Gastroesophageal sphincter (tissue), 4 donors: ENCODE measurements around the gene BCAS3. TPM values are rescaled to one million over a fixed set of nuclear protein-coding genes. Genes with fewer than 3 reads are reported as not detected.
A peak's percentile ranks its signal among the peaks of the same experiment; 100 is the strongest.

ENCODE experiments used
- ATAC-seq: fragments of 150-250 bp; one replicate; pipeline ENCODE4 v1.9.1; 2016; ENCODE audit warnings: mild to moderate bottlenecking, moderate library complexity
- H3K27ac ChIP-seq, 4 donors: fragments of 200-600 bp; sonication (generic) in 3 of 4; 1 replicate in 3 of 4; 2 replicates in 1 of 4; pipeline ENCODE4 v1.5.1; 2016 to 2019
- H3K27me3 ChIP-seq: fragments of 200-600 bp; sonication (generic); one replicate; pipeline ENCODE4 v1.5.1; 2019
- H3K36me3 ChIP-seq, 2 donors: fragments of 200-600 bp; sonication (generic); one replicate each; pipeline ENCODE4 v1.5.1; 2019; ENCODE audit warnings: control low read depth in 1 of 2
- H3K4me1 ChIP-seq, 3 donors: fragments of 200-600 bp; sonication (generic); 1 replicate in 2 of 3; 2 replicates in 1 of 3; pipeline ENCODE4 v1.5.1; 2016 to 2019; ENCODE audit warnings: control low read depth in 2 of 3
- H3K4me3 ChIP-seq, 2 donors: fragments of 200-600 bp; sonication (generic); one replicate each; pipeline ENCODE4 v1.5.1; 2019; ENCODE audit warnings: mild to moderate bottlenecking in 1 of 2, moderate library complexity in 1 of 2
- H3K9me3 ChIP-seq, 3 donors: fragments of 200-600 bp; sonication (generic); one replicate each; pipeline ENCODE4 v1.5.1; 2017 to 2019; ENCODE audit warnings: control low read depth in 2 of 3
- EP300 ChIP-seq: sonication (generic); formaldehyde crosslinking; IDR thresholded peaks from one replicate; pipeline ENCODE4 v1.6.1; 2017; ENCODE audit warnings: antibody characterized with exemption, mild to moderate bottlenecking
- POLR2A ChIP-seq, 2 donors: fragments of 450-650 bp; IDR thresholded peaks; one replicate each; pipeline ENCODE4 v1.6.1; 2017; ENCODE audit warnings: antibody characterized with exemption in 2 of 2, mild to moderate bottlenecking in 2 of 2, moderate library complexity in 1 of 2
- POLR2AphosphoS5 ChIP-seq: sonication (generic); formaldehyde crosslinking; IDR thresholded peaks from one replicate; pipeline ENCODE4 v1.6.1; 2017; ENCODE audit warnings: antibody characterized with exemption
- WGBS, 2 donors: methylation state at CpG; one replicate each; pipeline ENCODE4 v1.1.5; 2018; ENCODE audit warnings: low coverage in 1 of 2; 5-methylcytosine and 5-hydroxymethylcytosine counted together
- total RNA-seq, 4 donors: library from RNA; depleted of rRNA; stranded (reverse); fragments of >200 nt; gene quantifications; one replicate each; pipeline ENCODE4 v1.1.0, GENCODE V29; 2016
- TF ChIP-seq, protein P1 (sequence below), 4 experiments: fragments of 200-600 bp in 2 of 4; fragments of 450-650 bp in 2 of 4; sonication (generic) in 1 of 4; IDR thresholded peaks; one replicate each; pipeline ENCODE4 v1.5.1; 2017 to 2019; ENCODE audit warnings: antibody characterized with exemption in 4 of 4, mild to moderate bottlenecking in 2 of 4, moderate library complexity in 2 of 4

The BCAS3 gene
- total RNA-seq, 4 donors from 2014 or later = 18.8 to 37.0 (median 34.5) TPM

DNA sequence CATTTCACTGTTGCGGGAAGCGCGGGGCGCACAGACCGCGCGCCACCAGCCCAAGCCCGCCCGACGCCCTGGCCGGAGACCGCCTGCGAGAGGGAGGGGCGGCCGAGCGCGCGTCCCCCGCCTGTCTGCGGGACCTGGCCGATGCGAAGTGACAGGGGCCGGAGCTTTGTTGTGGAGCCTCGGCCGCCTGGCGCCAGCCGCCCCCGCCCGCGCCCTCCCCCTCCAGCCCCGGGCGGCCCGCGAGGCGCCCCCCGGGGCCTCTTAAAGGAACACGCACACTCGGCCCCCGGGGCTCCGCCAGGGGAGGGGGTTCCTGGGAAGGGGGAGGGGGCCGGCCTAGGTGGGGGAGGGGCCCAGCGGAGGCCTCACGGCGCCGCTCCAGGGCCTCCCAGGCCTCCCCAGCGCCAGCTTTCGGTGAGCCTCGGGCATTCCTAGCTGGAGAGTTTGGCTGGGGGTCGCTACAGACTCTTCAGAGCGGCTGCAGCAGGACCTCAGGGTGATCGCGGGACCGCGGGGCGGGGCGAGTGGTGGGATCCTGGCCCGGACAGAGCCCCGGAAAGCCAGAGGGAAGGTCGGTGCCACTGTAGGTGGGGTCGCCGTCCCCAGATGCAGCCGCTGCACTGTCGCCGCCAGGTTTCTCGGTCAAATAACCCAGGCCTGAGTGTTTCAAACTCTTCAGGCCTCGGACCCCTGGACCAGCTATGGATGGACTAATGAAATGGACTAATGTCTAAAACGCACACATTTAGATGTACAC is 719.6 kb downstream of the BCAS3 start:
- TF ChIP-seq POLR2AphosphoS5 (no peak), EP300 (no peak), POLR2A (IDR thresholded peaks at IDR 0.05) (no peak)
- TF ChIP-seq, protein P1, sequence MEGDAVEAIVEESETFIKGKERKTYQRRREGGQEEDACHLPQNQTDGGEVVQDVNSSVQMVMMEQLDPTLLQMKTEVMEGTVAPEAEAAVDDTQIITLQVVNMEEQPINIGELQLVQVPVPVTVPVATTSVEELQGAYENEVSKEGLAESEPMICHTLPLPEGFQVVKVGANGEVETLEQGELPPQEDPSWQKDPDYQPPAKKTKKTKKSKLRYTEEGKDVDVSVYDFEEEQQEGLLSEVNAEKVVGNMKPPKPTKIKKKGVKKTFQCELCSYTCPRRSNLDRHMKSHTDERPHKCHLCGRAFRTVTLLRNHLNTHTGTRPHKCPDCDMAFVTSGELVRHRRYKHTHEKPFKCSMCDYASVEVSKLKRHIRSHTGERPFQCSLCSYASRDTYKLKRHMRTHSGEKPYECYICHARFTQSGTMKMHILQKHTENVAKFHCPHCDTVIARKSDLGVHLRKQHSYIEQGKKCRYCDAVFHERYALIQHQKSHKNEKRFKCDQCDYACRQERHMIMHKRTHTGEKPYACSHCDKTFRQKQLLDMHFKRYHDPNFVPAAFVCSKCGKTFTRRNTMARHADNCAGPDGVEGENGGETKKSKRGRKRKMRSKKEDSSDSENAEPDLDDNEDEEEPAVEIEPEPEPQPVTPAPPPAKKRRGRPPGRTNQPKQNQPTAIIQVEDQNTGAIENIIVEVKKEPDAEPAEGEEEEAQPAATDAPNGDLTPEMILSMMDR (IDR thresholded peaks at IDR 0.05) = no peak
- Histone ChIP-seq H3K27me3 (peaks cover 67% of the 10 kb centered on the region), H3K9me3 (no peaks in the 10 kb centered on the region), H3K4me1 (peaks cover 0 to 75% (median 23%) of the 10 kb centered on the region in 3 donors), H3K27ac (peak overlapping the region in 3 of 4 donors; percentile 80 to 93 (median 92)), H3K36me3 (peaks cover 0 to 4% of the 10 kb centered on the region in 2 donors), H3K4me3 (peak overlapping the region; percentile 26 to 57)
- ATAC-seq = no peak
- WGBS, 2 donors = 0% methylated on average over 1 of the region's 67 CpGs; no CpG with 5 or more reads in 1 of the 2 donors

- Histone ChIP-seq H3K4me1 (peaks cover 0 to 90% (median 27%) of the 10 kb centered on the region in 3 donors), H3K9me3 (no peaks in the 10 kb centered on the region), H3K27me3 (peaks cover 82% of the 10 kb centered on the region), H3K4me3 (peak overlapping the region; percentile 48 to 57), H3K36me3 (peaks cover 0 to 7% of the 10 kb centered on the region in 2 donors), H3K27ac (peak overlapping the region; percentile 69 to 93 (median 86))
- no peak for ATAC-seq
- no peak for TF ChIP-seq POLR2A (IDR thresholded peaks at IDR 0.05)
- TF ChIP-seq, protein P1 (IDR thresholded peaks at IDR 0.05) = no peak
- TF ChIP-seq EP300 = no peak
- no peak for TF ChIP-seq POLR2AphosphoS5
- whole genome bisulfite sequencing, 2 donors = 6% methylated on average over 10 of the region's 34 CpGs; no CpG with 5 or more reads in 1 of the 2 donors
Observed at GRCh38 chr17:61398721-61399130, 721.1 kb downstream of the BCAS3 start.

DNA sequence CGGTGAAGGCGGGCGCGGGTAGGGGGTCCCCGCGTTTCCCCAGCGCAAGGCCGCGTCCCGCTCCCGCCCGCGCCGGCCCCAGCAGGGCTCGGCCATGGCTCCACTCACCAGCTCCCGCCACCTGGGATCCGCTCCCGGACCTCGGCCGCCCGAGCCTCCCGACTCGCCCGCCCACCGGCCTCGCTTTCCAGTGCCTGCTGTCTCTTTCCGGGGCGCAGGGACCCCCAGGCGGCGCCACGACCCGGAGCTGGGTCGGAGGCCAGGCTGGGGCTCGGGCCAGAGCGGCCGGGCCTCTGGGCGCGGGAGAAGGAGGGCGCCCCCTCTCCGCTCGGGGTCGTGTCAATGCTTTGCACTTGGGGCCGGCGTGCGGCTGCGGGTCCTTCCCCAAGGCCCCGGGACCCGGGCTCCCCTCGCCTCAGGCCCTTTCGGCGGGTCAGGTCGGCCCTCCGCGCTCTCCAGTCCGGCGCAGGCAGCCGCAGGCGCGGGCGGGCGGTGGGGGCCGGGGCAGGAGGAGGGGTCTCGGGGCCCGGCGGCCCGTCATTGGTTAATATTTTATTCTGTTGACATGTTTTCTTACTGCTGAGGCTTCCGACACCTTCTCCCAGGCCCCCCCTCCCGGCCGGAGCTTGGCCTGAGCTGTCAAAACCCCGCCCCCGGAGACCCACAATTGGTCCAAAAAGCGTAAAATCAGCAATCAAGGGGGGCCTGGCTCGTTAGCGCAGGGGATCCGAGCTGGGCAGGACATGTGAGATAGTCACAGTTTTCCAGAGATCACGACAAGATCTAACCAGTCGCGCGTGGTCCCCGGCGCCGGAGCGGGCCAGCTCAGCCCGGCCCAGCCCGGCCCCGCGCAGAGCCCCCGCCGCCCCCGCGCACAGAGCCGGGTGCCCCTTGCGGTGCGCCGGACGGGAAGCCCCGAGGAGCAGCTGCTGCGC is 721.7 kb downstream of the BCAS3 start, which contains the start of gene TBX2:
TBX2 (plus strand) TSS at position 713 of the 935 bp plus-strand sequence. CDS start 334 bp downstream, outside the sequence.
- Histone ChIP-seq H3K4me1 (peaks cover 0 to 90% (median 32%) of the 10 kb centered on the region in 3 donors), H3K9me3 (no peaks in the 10 kb centered on the region), H3K27ac (peak within 1 kb of the TSS; percentile 69 to 93 (median 86)), H3K36me3 (peaks cover 0 to 13% of the 10 kb centered on the region in 2 donors), H3K4me3 (peak within 1 kb of the TSS; percentile 48 to 57), H3K27me3 (peaks cover 89% of the 10 kb centered on the region)
- ATAC-seq = peak; percentile 80
- WGBS, 2 donors = no CpG with 5 or more reads among the region's 98 CpGs
- TF ChIP-seq EP300 (no peak), POLR2A (IDR thresholded peaks at IDR 0.05) (peak in 1 of 2 donors; percentile 32), POLR2AphosphoS5 (no peak)
- TF ChIP-seq, protein P1 (IDR thresholded peaks at IDR 0.05) = peak in 1 of 4 experiments; percentile 22

DNA sequence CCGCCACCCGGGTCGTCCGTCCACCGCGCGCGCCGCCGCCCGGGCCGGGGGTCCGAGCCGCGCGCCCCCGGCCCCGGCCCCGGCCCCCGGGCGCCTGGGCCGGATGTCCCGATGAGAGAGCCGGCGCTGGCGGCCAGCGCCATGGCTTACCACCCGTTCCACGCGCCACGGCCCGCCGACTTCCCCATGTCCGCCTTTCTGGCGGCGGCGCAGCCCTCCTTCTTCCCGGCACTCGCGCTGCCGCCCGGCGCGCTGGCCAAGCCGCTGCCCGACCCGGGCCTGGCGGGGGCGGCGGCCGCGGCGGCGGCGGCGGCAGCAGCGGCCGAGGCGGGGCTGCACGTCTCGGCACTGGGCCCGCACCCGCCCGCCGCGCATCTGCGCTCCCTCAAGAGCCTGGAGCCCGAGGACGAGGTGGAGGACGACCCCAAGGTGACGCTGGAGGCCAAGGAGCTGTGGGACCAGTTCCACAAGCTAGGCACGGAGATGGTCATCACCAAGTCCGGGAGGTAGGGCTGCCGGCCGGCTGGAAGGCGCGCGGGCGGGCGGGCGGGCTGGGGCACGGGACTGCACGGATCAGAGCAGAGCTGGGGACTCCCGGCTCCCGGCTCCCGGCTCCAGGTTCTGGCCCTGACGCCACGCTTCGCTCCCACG is 722.5 kb downstream of the BCAS3 start:
- ATAC-seq = peak; percentile 37
- Histone ChIP-seq H3K27me3 (peaks cover 95% of the 10 kb centered on the region), H3K9me3 (no peaks in the 10 kb centered on the region), H3K4me3 (peak overlapping the region; percentile 48 to 57), H3K36me3 (peaks cover 0 to 21% of the 10 kb centered on the region in 2 donors), H3K27ac (peak overlapping the region; percentile 25 to 93 (median 86)), H3K4me1 (peaks cover 0 to 95% (median 34%) of the 10 kb centered on the region in 3 donors)
- no peak for TF ChIP-seq POLR2A (IDR thresholded peaks at IDR 0.05)
- TF ChIP-seq, protein P1 (IDR thresholded peaks at IDR 0.05) = no peak
- TF ChIP-seq EP300 = no peak
- no peak for TF ChIP-seq POLR2AphosphoS5
- 0 to 4% methylated on average over 1 to 15 of the region's 90 CpGs for WGBS, 2 donors
